ENCODE measurements around the gene SCN4B.

Gene SCN4B

GRCh38 chr11:118174006-118174567, 21.5 kb upstream of the SCN4B start:
- H3K27me3 ChIP-seq (ENCODE audit: insufficient read depth, poor library complexity, severe bottlenecking) = no peaks in the 10 kb centered on the region
- DNase-seq (ENCODE audit: low read depth in 1 of 2, low spot score in 1 of 2) = no peak
- H3K27ac ChIP-seq (replicated peaks) = no peak overlapping the region
- H3K4me3 ChIP-seq (replicated peaks; ENCODE audit: insufficient read depth, low read length) = no peak overlapping the region
- TF ChIP-seq GABPA (IDR thresholded peaks at IDR 0.05; ENCODE audit: low read depth) = no peak
- TF ChIP-seq, protein P1, sequence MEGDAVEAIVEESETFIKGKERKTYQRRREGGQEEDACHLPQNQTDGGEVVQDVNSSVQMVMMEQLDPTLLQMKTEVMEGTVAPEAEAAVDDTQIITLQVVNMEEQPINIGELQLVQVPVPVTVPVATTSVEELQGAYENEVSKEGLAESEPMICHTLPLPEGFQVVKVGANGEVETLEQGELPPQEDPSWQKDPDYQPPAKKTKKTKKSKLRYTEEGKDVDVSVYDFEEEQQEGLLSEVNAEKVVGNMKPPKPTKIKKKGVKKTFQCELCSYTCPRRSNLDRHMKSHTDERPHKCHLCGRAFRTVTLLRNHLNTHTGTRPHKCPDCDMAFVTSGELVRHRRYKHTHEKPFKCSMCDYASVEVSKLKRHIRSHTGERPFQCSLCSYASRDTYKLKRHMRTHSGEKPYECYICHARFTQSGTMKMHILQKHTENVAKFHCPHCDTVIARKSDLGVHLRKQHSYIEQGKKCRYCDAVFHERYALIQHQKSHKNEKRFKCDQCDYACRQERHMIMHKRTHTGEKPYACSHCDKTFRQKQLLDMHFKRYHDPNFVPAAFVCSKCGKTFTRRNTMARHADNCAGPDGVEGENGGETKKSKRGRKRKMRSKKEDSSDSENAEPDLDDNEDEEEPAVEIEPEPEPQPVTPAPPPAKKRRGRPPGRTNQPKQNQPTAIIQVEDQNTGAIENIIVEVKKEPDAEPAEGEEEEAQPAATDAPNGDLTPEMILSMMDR (IDR thresholded peaks at IDR 0.05; ENCODE audit: insufficient read depth, low read length) = no peak
- no peak for TF ChIP-seq POLR2AphosphoS5 (IDR thresholded peaks at IDR 0.05; ENCODE audit: low read depth)
- TF ChIP-seq SPI1 (IDR thresholded peaks at IDR 0.05; ENCODE audit: borderline replicate concordance, low read depth) = no peak
- no peak for TF ChIP-seq REST (IDR thresholded peaks at IDR 0.05; ENCODE audit: insufficient replicate concordance, low read depth)

- H3K27me3 ChIP-seq (ENCODE audit: insufficient read depth, poor library complexity, severe bottlenecking) = no peaks in the 10 kb centered on the region
- no peak for DNase-seq (ENCODE audit: low read depth in 1 of 2, low spot score in 1 of 2)
- H3K4me3 ChIP-seq (replicated peaks; ENCODE audit: insufficient read depth, low read length) = no peak overlapping the region
- no peak overlapping the region for H3K27ac ChIP-seq (replicated peaks)
- TF ChIP-seq SPI1 (IDR thresholded peaks at IDR 0.05; ENCODE audit: borderline replicate concordance, low read depth) = no peak
- TF ChIP-seq POLR2AphosphoS5 (IDR thresholded peaks at IDR 0.05; ENCODE audit: low read depth) = no peak
- TF ChIP-seq, protein P1 (IDR thresholded peaks at IDR 0.05; ENCODE audit: insufficient read depth, low read length) = no peak
- no peak for TF ChIP-seq GABPA (IDR thresholded peaks at IDR 0.05; ENCODE audit: low read depth)
- no peak for TF ChIP-seq REST (IDR thresholded peaks at IDR 0.05; ENCODE audit: insufficient replicate concordance, low read depth)
These were observed 19.7 kb upstream of the SCN4B start for GRCh38 chr11:118172356-118172755.

GRCh38 chr11:118171269-118172062, 18.8 kb upstream of the SCN4B start:
- Histone ChIP-seq H3K27ac (replicated peaks) (no peak overlapping the region), H3K4me3 (replicated peaks; ENCODE audit: insufficient read depth, low read length) (no peak overlapping the region), H3K27me3 (ENCODE audit: insufficient read depth, poor library complexity, severe bottlenecking) (no peaks in the 10 kb centered on the region)
- DNase-seq (ENCODE audit: low read depth in 1 of 2, low spot score in 1 of 2) = peak in 1 of 2 experiments; percentile 62
- TF ChIP-seq GABPA (IDR thresholded peaks at IDR 0.05; ENCODE audit: low read depth) = no peak

GRCh38 chr11:118170882-118171268, 18.3 kb upstream of the SCN4B start:
- Histone ChIP-seq H3K27ac (replicated peaks) (no peak overlapping the region), H3K4me3 (replicated peaks; ENCODE audit: insufficient read depth, low read length) (no peak overlapping the region)
- no peak for TF ChIP-seq GABPA (IDR thresholded peaks at IDR 0.05; ENCODE audit: low read depth)
- no peak for TF ChIP-seq REST (IDR thresholded peaks at IDR 0.05; ENCODE audit: insufficient replicate concordance, low read depth)
- TF ChIP-seq, protein P1 (IDR thresholded peaks at IDR 0.05; ENCODE audit: insufficient read depth, low read length) = no peak
- TF ChIP-seq SPI1 (IDR thresholded peaks at IDR 0.05; ENCODE audit: borderline replicate concordance, low read depth) = no peak
- no peak for TF ChIP-seq POLR2AphosphoS5 (IDR thresholded peaks at IDR 0.05; ENCODE audit: low read depth)

More at GRCh38 chr11:118170882-118171268, 18.3 kb upstream of the SCN4B start:
- no peaks in the 10 kb centered on the region for H3K27me3 ChIP-seq (ENCODE audit: insufficient read depth, poor library complexity, severe bottlenecking)
- DNase-seq (ENCODE audit: low read depth in 1 of 2, low spot score in 1 of 2) = no peak
